ENCODE data around the gene CKM.

GRCh38 chr19:45340899-45341453 lies 18.3 kb upstream of the CKM start:
- TF ChIP-seq CTCF (IDR thresholded peaks at IDR 0.05 in 4 of 5, conservative IDR thresholded peaks at IDR 0.05 in 1 of 5), result no peak
- TF ChIP-seq POLR2A (IDR thresholded peaks at IDR 0.05), result no peak
